ENCODE results near the gene FAM50A. TPM values are rescaled to one million over a fixed set of nuclear protein-coding genes. Genes with fewer than 3 reads are reported as not detected.

Gene FAM50A
- total RNA-seq, 3 donors from 2014 or later (not counting 1 experiment from before 2014, with no cell fraction given): 48.9 to 63.2 (median 54.1) TPM

DNA sequence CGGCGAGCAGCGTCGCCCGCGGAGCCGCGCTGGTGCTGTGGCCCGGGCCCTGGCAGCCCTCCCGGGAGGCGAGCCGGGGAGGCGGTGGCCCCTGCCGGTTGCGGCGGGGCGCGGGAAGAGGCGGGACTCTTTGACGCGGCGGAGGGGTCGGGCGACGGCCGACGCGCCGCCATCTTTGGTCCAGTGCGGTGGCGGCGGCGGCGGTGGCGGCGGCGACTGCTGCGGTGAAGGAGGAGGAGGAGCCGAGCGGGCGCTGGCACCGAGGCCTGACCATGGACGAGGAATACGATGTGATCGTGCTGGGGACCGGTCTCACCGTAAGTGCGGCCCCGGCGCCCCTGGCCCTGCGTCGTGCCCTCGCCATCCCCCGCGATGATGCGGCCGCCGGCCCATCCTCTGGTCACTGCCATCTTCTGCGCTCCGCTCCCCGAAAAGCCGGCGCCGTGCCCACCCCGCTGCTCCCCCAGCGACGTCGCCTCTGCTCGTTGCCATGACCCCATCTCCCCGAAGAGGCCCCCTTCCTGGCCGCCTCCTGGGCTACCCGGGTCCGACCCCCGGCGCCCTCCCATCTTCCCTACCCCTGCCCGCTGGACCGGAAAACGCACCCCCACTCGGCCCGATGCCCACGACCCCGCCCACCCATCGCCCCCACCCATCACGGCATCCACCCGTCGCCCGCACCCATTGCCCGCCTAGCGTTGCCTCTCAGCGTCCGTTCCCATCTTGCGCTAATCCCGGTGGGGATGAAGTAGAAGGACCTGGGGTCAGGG lies 6.8 kb upstream of the FAM50A start, which contains the start of gene GDI1:
Gene GDI1, plus strand, starts transcription at position 172 of the 770 bp plus-strand sequence. Its CDS starts 101 bp downstream, at position 273.
- WGBS (ENCODE audit: insufficient coverage): under 1% methylated on average over 85 of the region's 93 CpGs
- peak; percentile 67 to 72 for DNase-seq
- intact Hi-C loops (cut with micrococcal nuclease): no loop called here
- TF ChIP-seq, protein P1, sequence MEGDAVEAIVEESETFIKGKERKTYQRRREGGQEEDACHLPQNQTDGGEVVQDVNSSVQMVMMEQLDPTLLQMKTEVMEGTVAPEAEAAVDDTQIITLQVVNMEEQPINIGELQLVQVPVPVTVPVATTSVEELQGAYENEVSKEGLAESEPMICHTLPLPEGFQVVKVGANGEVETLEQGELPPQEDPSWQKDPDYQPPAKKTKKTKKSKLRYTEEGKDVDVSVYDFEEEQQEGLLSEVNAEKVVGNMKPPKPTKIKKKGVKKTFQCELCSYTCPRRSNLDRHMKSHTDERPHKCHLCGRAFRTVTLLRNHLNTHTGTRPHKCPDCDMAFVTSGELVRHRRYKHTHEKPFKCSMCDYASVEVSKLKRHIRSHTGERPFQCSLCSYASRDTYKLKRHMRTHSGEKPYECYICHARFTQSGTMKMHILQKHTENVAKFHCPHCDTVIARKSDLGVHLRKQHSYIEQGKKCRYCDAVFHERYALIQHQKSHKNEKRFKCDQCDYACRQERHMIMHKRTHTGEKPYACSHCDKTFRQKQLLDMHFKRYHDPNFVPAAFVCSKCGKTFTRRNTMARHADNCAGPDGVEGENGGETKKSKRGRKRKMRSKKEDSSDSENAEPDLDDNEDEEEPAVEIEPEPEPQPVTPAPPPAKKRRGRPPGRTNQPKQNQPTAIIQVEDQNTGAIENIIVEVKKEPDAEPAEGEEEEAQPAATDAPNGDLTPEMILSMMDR (IDR thresholded peaks at IDR 0.05): no peak
- ATAC-seq: peak; percentile 74 to 82 (median 75)
- Histone ChIP-seq H3K27me3 (ENCODE audit: control insufficient read depth, insufficient read depth, low read length) (no peaks in the 10 kb centered on the region), H3K36me3 (ENCODE audit: control insufficient read depth, insufficient read depth, low read length) (peaks cover 30% of the 10 kb centered on the region), H3K27ac (ENCODE audit: low read length) (peak within 1 kb of the TSS; percentile 81), H3K4me3 (ENCODE audit: low read length) (peak within 1 kb of the TSS; percentile 53), H3K9me3 (ENCODE audit: control insufficient read depth, insufficient read depth, low read length) (no peaks in the 10 kb centered on the region), H3K4me1 (ENCODE audit: control insufficient read depth, insufficient read depth, low read length) (peaks cover 23% of the 10 kb centered on the region)
- H3K27ac Mint-ChIP-seq: peak within 1 kb of the TSS; percentile 81 to 85
- H3K9me3 Mint-ChIP-seq: no peaks in the 10 kb centered on the region
- H3K27me3 Mint-ChIP-seq (ENCODE audit: low read depth in 2 of 2): no peaks in the 10 kb centered on the region
- H3K4me3 Mint-ChIP-seq: peak within 1 kb of the TSS; percentile 80
- H3K4me1 Mint-ChIP-seq: peaks cover 6 to 10% of the 10 kb centered on the region in 2 donors
- H3K36me3 Mint-ChIP-seq: no peaks in the 10 kb centered on the region

DNA sequence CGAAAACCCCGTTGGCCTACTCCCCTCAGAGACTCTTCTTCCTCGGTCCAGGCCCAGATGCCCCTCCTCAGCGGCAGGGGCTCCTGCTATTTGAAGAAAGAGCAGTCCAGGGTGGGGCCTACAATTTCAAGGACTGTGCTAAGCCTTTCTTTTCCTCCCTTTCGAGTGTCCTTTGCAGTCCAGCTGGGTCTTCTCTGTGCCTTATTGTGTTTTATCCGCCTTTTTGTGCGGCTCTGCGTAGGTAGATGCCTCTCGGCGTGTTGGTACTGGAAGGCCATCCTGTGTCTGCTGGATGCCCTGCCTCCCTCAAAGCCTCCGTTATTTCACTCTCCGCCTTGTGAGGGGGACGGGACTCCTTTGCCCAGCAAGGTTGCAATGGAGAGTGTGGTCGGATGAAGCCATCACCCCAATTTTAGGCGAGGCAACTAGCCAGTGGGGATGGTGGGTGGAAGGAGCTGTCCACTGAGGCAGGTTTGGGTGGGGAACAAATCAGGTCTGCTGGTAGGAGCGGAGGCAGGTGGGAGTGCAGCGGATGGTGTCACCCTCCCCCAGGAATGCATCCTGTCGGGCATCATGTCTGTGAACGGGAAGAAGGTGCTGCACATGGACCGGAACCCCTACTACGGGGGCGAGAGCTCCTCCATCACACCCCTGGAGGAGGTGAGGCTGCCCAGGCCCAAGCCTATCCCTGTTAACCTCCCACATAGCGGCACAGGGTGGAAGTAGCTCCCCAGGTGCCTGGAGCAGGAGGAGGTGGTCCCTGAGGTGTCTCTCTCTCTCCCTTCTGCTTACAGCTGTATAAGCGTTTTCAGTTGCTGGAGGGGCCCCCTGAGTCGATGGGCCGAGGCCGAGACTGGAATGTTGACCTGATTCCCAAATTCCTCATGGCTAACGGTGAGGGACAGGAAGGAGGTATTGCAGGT lies 5.7 kb upstream of the FAM50A start:
- no peak for ATAC-seq
- H3K27me3 Mint-ChIP-seq (ENCODE audit: low read depth in 2 of 2): no peaks in the 10 kb centered on the region
- Histone ChIP-seq H3K27me3 (ENCODE audit: control insufficient read depth, insufficient read depth, low read length) (no peaks in the 10 kb centered on the region), H3K27ac (ENCODE audit: low read length) (no peak overlapping the region), H3K9me3 (ENCODE audit: control insufficient read depth, insufficient read depth, low read length) (no peaks in the 10 kb centered on the region), H3K36me3 (ENCODE audit: control insufficient read depth, insufficient read depth, low read length) (peaks cover 23% of the 10 kb centered on the region), H3K4me1 (ENCODE audit: control insufficient read depth, insufficient read depth, low read length) (peaks cover 24% of the 10 kb centered on the region), H3K4me3 (ENCODE audit: low read length) (peak overlapping the region; percentile 53)
- peak overlapping the region; percentile 80 for H3K4me3 Mint-ChIP-seq
- H3K36me3 Mint-ChIP-seq: no peaks in the 10 kb centered on the region
- H3K9me3 Mint-ChIP-seq: no peaks in the 10 kb centered on the region
- intact Hi-C loops (cut with micrococcal nuclease): no loop called here
- H3K4me1 Mint-ChIP-seq: peaks cover 6 to 11% of the 10 kb centered on the region in 2 donors
- WGBS (ENCODE audit: insufficient coverage): 78% methylated on average over 24 of the region's 28 CpGs
- peak overlapping the region; percentile 54 to 75 for H3K27ac Mint-ChIP-seq
- peak in 1 of 2 donors; percentile 2 for DNase-seq
- TF ChIP-seq, protein P1 (IDR thresholded peaks at IDR 0.05): no peak

DNA sequence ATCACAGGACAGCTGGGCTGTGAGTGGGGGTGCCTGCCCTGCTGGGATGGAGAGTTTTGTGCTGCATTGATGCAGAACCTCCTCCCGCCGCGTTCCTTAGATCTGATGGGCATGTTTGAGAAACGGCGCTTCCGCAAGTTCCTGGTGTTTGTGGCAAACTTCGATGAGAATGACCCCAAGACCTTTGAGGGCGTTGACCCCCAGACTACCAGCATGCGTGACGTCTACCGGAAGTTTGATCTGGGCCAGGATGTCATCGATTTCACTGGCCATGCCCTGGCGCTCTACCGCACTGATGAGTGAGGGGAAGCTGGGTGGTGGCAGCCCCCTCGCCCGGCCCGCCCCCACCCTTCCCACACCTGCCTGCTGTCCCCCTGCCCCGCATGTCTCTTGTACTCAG lies 4.1 kb upstream of the FAM50A start:
- Histone ChIP-seq H3K36me3 (ENCODE audit: control insufficient read depth, insufficient read depth, low read length) (peaks cover 23% of the 10 kb centered on the region), H3K27ac (ENCODE audit: low read length) (no peak overlapping the region), H3K27me3 (ENCODE audit: control insufficient read depth, insufficient read depth, low read length) (no peaks in the 10 kb centered on the region), H3K4me1 (ENCODE audit: control insufficient read depth, insufficient read depth, low read length) (peaks cover 35% of the 10 kb centered on the region), H3K4me3 (ENCODE audit: low read length) (no peak overlapping the region), H3K9me3 (ENCODE audit: control insufficient read depth, insufficient read depth, low read length) (no peaks in the 10 kb centered on the region)
- ATAC-seq (no peak), DNase-seq (no peak)
- H3K9me3 Mint-ChIP-seq: no peaks in the 10 kb centered on the region
- H3K4me3 Mint-ChIP-seq: no peak overlapping the region
- WGBS (ENCODE audit: insufficient coverage): 89% methylated on average over 12 of the region's 18 CpGs
- H3K36me3 Mint-ChIP-seq: no peaks in the 10 kb centered on the region
- TF ChIP-seq, protein P1 (IDR thresholded peaks at IDR 0.05): no peak
- no peaks in the 10 kb centered on the region for H3K27me3 Mint-ChIP-seq (ENCODE audit: low read depth in 2 of 2)
- peaks cover 6 to 14% of the 10 kb centered on the region in 2 donors for H3K4me1 Mint-ChIP-seq
- no peak overlapping the region for H3K27ac Mint-ChIP-seq
- intact Hi-C loops (cut with micrococcal nuclease): loop anchor here (5.0 kb wide), 1 partner anchor 43 kb away; the partner anchor contains the start of gene RPL10
